ENCODE results near the gene NELL2.

DNA sequence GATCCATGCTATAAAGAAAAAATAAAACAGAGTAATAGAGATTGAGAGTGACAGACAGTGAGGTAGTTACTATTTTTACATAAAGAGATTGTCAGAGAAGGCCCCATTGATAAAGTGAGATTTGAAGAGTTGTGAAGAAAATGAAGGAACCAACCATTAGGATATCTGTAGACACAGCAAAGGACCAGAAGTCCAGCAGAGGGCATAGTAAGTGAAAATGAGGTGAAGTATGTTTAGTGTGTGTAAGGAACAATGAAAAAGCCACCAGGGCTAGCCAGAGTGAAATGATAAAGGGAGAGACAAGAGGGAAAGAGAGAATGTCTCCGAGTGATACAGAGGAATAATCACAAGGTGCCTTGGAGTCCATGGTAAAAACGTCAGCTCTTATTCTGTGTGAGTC is 411.0 kb downstream of the NELL2 start:
- no peak for TF ChIP-seq POLR2A (IDR thresholded peaks at IDR 0.05)
- TF ChIP-seq CTCF (IDR thresholded peaks at IDR 0.05): no peak

Data from esophagus squamous epithelium (tissue), 4 donors.